H1 (cell line): Measurements from ENCODE around the gene EAF2. TPM values are rescaled to one million over a fixed set of nuclear protein-coding genes. Genes with fewer than 3 reads are reported as not detected.

ENCODE experiments used
- TCF12 ChIP-seq: IDR thresholded peaks from 2 replicates; pipeline ENCODE4 v1.6.1; 2011; ENCODE audit warnings: low read depth, mild to moderate bottlenecking, low read length
- polyA plus RNA-seq, 7 experiments: library from polyadenylated mRNA; depleted of rRNA in 3 of 7; stranded (reverse) in 5 of 7; unstranded in 2 of 7; fragments of >200 nt in 5 of 7; fragments of 200-250 nt in 2 of 7; gene quantifications; 1 replicate in 5 of 7; 2 replicates in 1 of 7; 4 replicates in 1 of 7; pipeline versions ENCODE4 v1.2.1 to v1.2.3, GENCODE V29; 2011 to 2013; ENCODE audit warnings: missing spikeins in 2 of 7, mixed read lengths in 2 of 7
- total RNA-seq: library from RNA; stranded (reverse); fragmentation: NEBNext Ultra II Directional; extraction: Animal tissue kit (Norgen Biotek cat#: 25700); gene quantifications from 2 replicates; pipeline ENCODE4 v1.2.1, GENCODE V29; 2021
- TF ChIP-seq, protein P1 (sequence below), 3 experiments: IDR thresholded peaks; 1 replicate in 2 of 3; 2 replicates in 1 of 3; pipeline versions ENCODE4 v1.5.1 to v1.6.1; 2011; ENCODE audit warnings: low read length in 3 of 3, mild to moderate bottlenecking in 3 of 3, inconsistent platforms in 2 of 3, low read depth in 1 of 3, moderate library complexity in 1 of 3; ENCODE audit not compliant: insufficient read depth in 1 of 3; ENCODE audit errors: control extremely low read depth in 1 of 3

Gene EAF2
- total and polyA plus RNA-seq, 2 of the 8 experiments (the other 6 are each of a cell fraction or from before 2014, with no cell fraction given) = 3.6 to 6.6 TPM

GRCh38 chr3:121834157-121834670, 795 bp upstream of the EAF2 start (continued):
- TF ChIP-seq, protein P1, sequence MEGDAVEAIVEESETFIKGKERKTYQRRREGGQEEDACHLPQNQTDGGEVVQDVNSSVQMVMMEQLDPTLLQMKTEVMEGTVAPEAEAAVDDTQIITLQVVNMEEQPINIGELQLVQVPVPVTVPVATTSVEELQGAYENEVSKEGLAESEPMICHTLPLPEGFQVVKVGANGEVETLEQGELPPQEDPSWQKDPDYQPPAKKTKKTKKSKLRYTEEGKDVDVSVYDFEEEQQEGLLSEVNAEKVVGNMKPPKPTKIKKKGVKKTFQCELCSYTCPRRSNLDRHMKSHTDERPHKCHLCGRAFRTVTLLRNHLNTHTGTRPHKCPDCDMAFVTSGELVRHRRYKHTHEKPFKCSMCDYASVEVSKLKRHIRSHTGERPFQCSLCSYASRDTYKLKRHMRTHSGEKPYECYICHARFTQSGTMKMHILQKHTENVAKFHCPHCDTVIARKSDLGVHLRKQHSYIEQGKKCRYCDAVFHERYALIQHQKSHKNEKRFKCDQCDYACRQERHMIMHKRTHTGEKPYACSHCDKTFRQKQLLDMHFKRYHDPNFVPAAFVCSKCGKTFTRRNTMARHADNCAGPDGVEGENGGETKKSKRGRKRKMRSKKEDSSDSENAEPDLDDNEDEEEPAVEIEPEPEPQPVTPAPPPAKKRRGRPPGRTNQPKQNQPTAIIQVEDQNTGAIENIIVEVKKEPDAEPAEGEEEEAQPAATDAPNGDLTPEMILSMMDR (IDR thresholded peaks at IDR 0.05; ENCODE audit: control extremely low read depth in 1 of 3, insufficient read depth in 1 of 3, low read depth in 1 of 3, low read length in 3 of 3) = no peak
- TF ChIP-seq TCF12 = no peak
- TF ChIP-seq, all 59 proteins: peak for 2
